HepG2 (cell line): ENCODE results near the gene AP5Z1. TPM values are rescaled to one million over a fixed set of nuclear protein-coding genes. Genes with fewer than 3 reads are reported as not detected.

Experiments used
- ARNTL ChIP-seq: sonication (generic); formaldehyde crosslinking; IDR thresholded peaks from 2 replicates; pipeline ENCODE4 v1.4.0; 2020; ENCODE audit warnings: mild to moderate bottlenecking, missing genetic modification reagents
- HNF1A ChIP-seq, 2 experiments: sonication (generic) in 1 of 2; formaldehyde crosslinking in 1 of 2; IDR thresholded peaks; 2 replicates each; pipeline versions ENCODE4 v1.4.0 to v1.6.1; 2016 to 2020; ENCODE audit warnings: borderline replicate concordance in 1 of 2, low read depth in 1 of 2, mild to moderate bottlenecking in 1 of 2, missing genetic modification reagents in 1 of 2
- NFRKB ChIP-seq: fragments of 450-650 bp; IDR thresholded peaks from 2 replicates; pipeline ENCODE4 v1.6.1; 2017
- RAD21 ChIP-seq: fragments of 450-650 bp; formaldehyde crosslinking; IDR thresholded peaks from 2 replicates; pipeline ENCODE4 v1.5.0; 2020; ENCODE audit warnings: mild to moderate bottlenecking
- SALL1 ChIP-seq: sonication (generic); formaldehyde crosslinking; IDR thresholded peaks from 2 replicates; pipeline ENCODE4 v1.8.0; 2022; ENCODE audit warnings: mild to moderate bottlenecking, missing genetic modification reagents
- SP5 ChIP-seq: IDR thresholded peaks from 2 replicates; pipeline ENCODE4 v1.6.1; 2016; ENCODE audit warnings: low read depth, borderline replicate concordance
- ZMAT3 ChIP-seq: sonication (generic); formaldehyde crosslinking; conservative IDR thresholded peaks from 2 replicates; pipeline ENCODE4 v1.7.0; 2021; ENCODE audit warnings: missing genetic modification reagents
- ZNF234 ChIP-seq: sonication (generic); formaldehyde crosslinking; conservative IDR thresholded peaks from 2 replicates; pipeline ENCODE4 v1.5.1; 2020; ENCODE audit warnings: mild to moderate bottlenecking, missing genetic modification reagents
- ZNF597 ChIP-seq: sonication (generic); formaldehyde crosslinking; IDR thresholded peaks from 2 replicates; pipeline ENCODE4 v1.5.0; 2020; ENCODE audit warnings: missing genetic modification reagents
- ZNF781 ChIP-seq: sonication (generic); formaldehyde crosslinking; IDR thresholded peaks from 2 replicates; pipeline ENCODE4 v1.5.1; 2020; ENCODE audit warnings: borderline replicate concordance, mild to moderate bottlenecking, missing genetic modification reagents; ENCODE audit errors: not compliant biosample characterization
- ZXDC ChIP-seq: sonication (generic); formaldehyde crosslinking; IDR thresholded peaks from 2 replicates; pipeline ENCODE4 v1.5.0; 2020; ENCODE audit warnings: mild to moderate bottlenecking, missing genetic modification reagents
- polyA plus RNA-seq, 8 experiments: library from polyadenylated mRNA; depleted of rRNA in 3 of 8; stranded (reverse) in 7 of 8; unstranded in 1 of 8; fragments of >200 nt; fragmentation: Illumina TruSeq in 4 of 8; extraction: Trizol in 4 of 8; gene quantifications; 2 replicates each; pipeline versions ENCODE4 v1.2.1 to v1.2.3, GENCODE V29; 2011 to 2016; ENCODE audit warnings: low read depth in 4 of 8, missing spikeins in 1 of 8, mixed read lengths in 1 of 8; ENCODE audit not compliant: insufficient read depth in 1 of 8
- total RNA-seq, 5 experiments: library from RNA; depleted of rRNA; stranded (reverse); fragments of >200 nt; fragmentation: Illumina TruSeq; extraction: Trizol; gene quantifications; 2 replicates each; pipeline ENCODE4 v1.2.3, GENCODE V29; 2016; ENCODE audit warnings: low read depth in 1 of 5
- TF ChIP-seq, protein P1 (sequence below): IDR thresholded peaks from 2 replicates; pipeline ENCODE4 v1.6.1; 2018; ENCODE audit warnings: missing genetic modification reagents, mild to moderate bottlenecking, missing compliant biosample characterization
- TF ChIP-seq, protein P2 (sequence below): sonication (generic); formaldehyde crosslinking; IDR thresholded peaks from 2 replicates; pipeline ENCODE4 v1.5.0; 2020; ENCODE audit warnings: mild to moderate bottlenecking, missing genetic modification reagents
- TF ChIP-seq, protein P3 (sequence below): fragments of 450-650 bp; IDR thresholded peaks from 2 replicates; pipeline ENCODE4 v1.6.1; 2016

AP5Z1 gene
- total and polyA plus RNA-seq, 2 of the 13 experiments (the other 11 are each of a cell fraction or from before 2014, with no cell fraction given) = 9.3 to 15.1 TPM

- TF ChIP-seq ZXDC (no peak), RAD21 (no peak; the same call in none of the 2 replicates), ZNF234 (CRISPR knock-in tag) (no peak), ZNF781 (no peak), SALL1 (CRISPR knock-in tag) (peak; percentile 76), SP5 (CRISPR knock-in tag) (no peak), HNF1A (IDR thresholded peaks at IDR 0.05; ENCODE audit: low read depth) (no peak), HNF1A (CRISPR knock-in tag; IDR thresholded peaks at IDR 0.05; ENCODE audit: borderline replicate concordance) (peak; percentile 77; the same call in 1 of the 2 replicates), ZMAT3 (CRISPR knock-in tag) (no peak), ZNF597 (CRISPR knock-in tag) (no peak), ARNTL (CRISPR knock-in tag) (peak; percentile 66; the same call in 1 of the 2 replicates), NFRKB (no peak)
- TF ChIP-seq, protein P1, sequence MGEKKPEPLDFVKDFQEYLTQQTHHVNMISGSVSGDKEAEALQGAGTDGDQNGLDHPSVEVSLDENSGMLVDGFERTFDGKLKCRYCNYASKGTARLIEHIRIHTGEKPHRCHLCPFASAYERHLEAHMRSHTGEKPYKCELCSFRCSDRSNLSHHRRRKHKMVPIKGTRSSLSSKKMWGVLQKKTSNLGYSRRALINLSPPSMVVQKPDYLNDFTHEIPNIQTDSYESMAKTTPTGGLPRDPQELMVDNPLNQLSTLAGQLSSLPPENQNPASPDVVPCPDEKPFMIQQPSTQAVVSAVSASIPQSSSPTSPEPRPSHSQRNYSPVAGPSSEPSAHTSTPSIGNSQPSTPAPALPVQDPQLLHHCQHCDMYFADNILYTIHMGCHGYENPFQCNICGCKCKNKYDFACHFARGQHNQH = peak; percentile 58
- TF ChIP-seq, protein P2, sequence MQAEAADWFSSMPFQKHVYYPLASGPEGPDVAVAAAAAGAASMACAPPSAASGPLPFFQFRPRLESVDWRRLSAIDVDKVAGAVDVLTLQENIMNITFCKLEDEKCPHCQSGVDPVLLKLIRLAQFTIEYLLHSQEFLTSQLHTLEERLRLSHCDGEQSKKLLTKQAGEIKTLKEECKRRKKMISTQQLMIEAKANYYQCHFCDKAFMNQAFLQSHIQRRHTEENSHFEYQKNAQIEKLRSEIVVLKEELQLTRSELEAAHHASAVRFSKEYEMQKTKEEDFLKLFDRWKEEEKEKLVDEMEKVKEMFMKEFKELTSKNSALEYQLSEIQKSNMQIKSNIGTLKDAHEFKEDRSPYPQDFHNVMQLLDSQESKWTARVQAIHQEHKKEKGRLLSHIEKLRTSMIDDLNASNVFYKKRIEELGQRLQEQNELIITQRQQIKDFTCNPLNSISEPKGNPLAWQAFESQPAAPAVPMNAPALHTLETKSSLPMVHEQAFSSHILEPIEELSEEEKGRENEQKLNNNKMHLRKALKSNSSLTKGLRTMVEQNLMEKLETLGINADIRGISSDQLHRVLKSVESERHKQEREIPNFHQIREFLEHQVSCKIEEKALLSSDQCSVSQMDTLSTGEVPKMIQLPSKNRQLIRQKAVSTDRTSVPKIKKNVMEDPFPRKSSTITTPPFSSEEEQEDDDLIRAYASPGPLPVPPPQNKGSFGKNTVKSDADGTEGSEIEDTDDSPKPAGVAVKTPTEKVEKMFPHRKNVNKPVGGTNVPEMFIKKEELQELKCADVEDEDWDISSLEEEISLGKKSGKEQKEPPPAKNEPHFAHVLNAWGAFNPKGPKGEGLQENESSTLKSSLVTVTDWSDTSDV = 0 out of 2 replicates have a peak, but pooled peaks have one; percentile 63
- TF ChIP-seq, protein P3, sequence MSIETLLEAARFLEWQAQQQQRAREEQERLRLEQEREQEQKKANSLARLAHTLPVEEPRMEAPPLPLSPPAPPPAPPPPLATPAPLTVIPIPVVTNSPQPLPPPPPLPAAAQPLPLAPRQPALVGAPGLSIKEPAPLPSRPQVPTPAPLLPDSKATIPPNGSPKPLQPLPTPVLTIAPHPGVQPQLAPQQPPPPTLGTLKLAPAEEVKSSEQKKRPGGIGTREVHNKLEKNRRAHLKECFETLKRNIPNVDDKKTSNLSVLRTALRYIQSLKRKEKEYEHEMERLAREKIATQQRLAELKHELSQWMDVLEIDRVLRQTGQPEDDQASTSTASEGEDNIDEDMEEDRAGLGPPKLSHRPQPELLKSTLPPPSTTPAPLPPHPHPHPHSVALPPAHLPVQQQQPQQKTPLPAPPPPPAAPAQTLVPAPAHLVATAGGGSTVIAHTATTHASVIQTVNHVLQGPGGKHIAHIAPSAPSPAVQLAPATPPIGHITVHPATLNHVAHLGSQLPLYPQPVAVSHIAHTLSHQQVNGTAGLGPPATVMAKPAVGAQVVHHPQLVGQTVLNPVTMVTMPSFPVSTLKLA = peak; percentile 98
These were observed at the start of gene AP5Z1 (continued) for GRCh38 chr7:4775250-4775847.
